K562 (cell line): ENCODE results near the gene CAMK1D. TPM values are rescaled to one million over a fixed set of nuclear protein-coding genes. Genes with fewer than 3 reads are reported as not detected.
A peak's percentile ranks its signal among the peaks of the same experiment; 100 is the strongest.

Experiments used
- ATAC-seq: fragments of 200-7000 bp; cut with Tn5 transposase; 3 replicates; pipeline ENCODE4 v1.9.1; 2020; ENCODE audit warnings: moderate library complexity
- BruUV-seq: library from RNA; stranded (reverse); fragments of 400-500 nt; replicated peaks from 2 replicates; lab custom pipeline; 2021; lab: Mats Ljungman, UMichigan
- CTCF ChIA-PET: fragments of 300-600 bp; formaldehyde crosslinking; extraction: SDS; loops from one replicate; lab custom pipeline; 2021; ENCODE audit warnings: low intra/inter-chr PET ratio; lab: Yijun Ruan, JAX
- POLR2A ChIA-PET: fragments of 300-600, 350-650 bp; sonication (Branson Sonifier 250); formaldehyde crosslinking; extraction: SDS; loops from one replicate; lab custom pipeline; 2021; ENCODE audit warnings: antibody characterized with exemption, inconsistent platforms; lab: Yijun Ruan, JAX
- DNase-seq, 4 experiments: peaks; one replicate each; pipeline versions ENCODE4 v3.0.0 to v3.0.0-alpha.2; 2011 to 2018; ENCODE audit warnings: low spot score in 3 of 4, mixed read lengths in 3 of 4; ENCODE audit errors: extremely low read depth in 1 of 4
- FAIRE-seq: peaks from 2 replicates; lab custom pipeline; 2011; peaks lifted over from hg19 to GRCh38; lab: Jason Lieb, UNC
- H2AFZ ChIP-seq: 2 replicates; pipeline ENCODE4 v1.6.0; 2011; ENCODE audit warnings: low read depth, low read length, control low read depth, inconsistent platforms
- H3K27ac ChIP-seq: fragments of 200-600 bp; 3 replicates; pipeline ENCODE4 v1.8.0; 2011; ENCODE audit warnings: low read depth, mild to moderate bottlenecking, control low read depth, inconsistent platforms, low read length, moderate library complexity, mixed read lengths; ENCODE audit errors: extremely low read depth
- H3K27me3 ChIP-seq, 2 experiments: fragments of 300-600 bp in 1 of 2; 2 replicates in 1 of 2; 3 replicates in 1 of 2; pipeline versions ENCODE4 v1.6.0 to v1.8.0; 2011; ENCODE audit warnings: inconsistent platforms in 2 of 2, low read length in 2 of 2, mild to moderate bottlenecking in 1 of 2, mixed read lengths in 1 of 2, moderate library complexity in 1 of 2; ENCODE audit not compliant: control insufficient read depth in 2 of 2, insufficient read depth in 2 of 2
- H3K36me3 ChIP-seq: fragments of 300-600 bp; 3 replicates; pipeline ENCODE4 v1.8.0; 2011; ENCODE audit warnings: mild to moderate bottlenecking, low read length, inconsistent platforms; ENCODE audit not compliant: control insufficient read depth, insufficient read depth
- H3K4me1 ChIP-seq, 2 experiments: fragments of 200-600 bp in 1 of 2; replicated peaks in 1 of 2; 2 replicates in 1 of 2; 3 replicates in 1 of 2; pipeline versions ENCODE4 v1.5.1 to v1.8.0; 2011; ENCODE audit warnings: inconsistent platforms in 2 of 2, low read length in 2 of 2, mild to moderate bottlenecking in 1 of 2, mixed read lengths in 1 of 2, moderate library complexity in 1 of 2; ENCODE audit not compliant: control insufficient read depth in 2 of 2, insufficient read depth in 2 of 2
- H3K4me2 ChIP-seq: 2 replicates; pipeline ENCODE4 v1.6.1; 2011; ENCODE audit warnings: low read length, control low read depth, inconsistent platforms, mixed read lengths; ENCODE audit not compliant: insufficient read depth
- H3K4me3 ChIP-seq: fragments of 200-600 bp; sonication (generic), shearing (Covaris generic); 2 replicates; pipeline ENCODE4 v1.5.1; 2016; ENCODE audit warnings: control low read depth, inconsistent platforms
- H3K79me2 ChIP-seq: fragments of 200-600 bp; 3 replicates; pipeline ENCODE4 v1.8.0; 2011; ENCODE audit warnings: low read length, inconsistent platforms; ENCODE audit not compliant: control insufficient read depth, insufficient read depth
- H3K9ac ChIP-seq, 2 experiments: 2 replicates each; pipeline versions ENCODE4 v1.6.0 to v1.6.1; 2011; ENCODE audit warnings: low read depth in 2 of 2, low read length in 2 of 2, control low read depth in 1 of 2, inconsistent platforms in 1 of 2, mild to moderate bottlenecking in 1 of 2, mixed read lengths in 1 of 2; ENCODE audit not compliant: insufficient read depth in 1 of 2
- H3K9me1 ChIP-seq: one replicate; pipeline ENCODE4 v1.6.0; 2011; ENCODE audit warnings: inconsistent platforms, mild to moderate bottlenecking, low read length, moderate library complexity; ENCODE audit not compliant: control insufficient read depth, insufficient read depth
- H3K9me3 ChIP-seq: replicated peaks from 2 replicates; pipeline ENCODE4 v1.5.1; 2011; ENCODE audit warnings: low read depth, low read length, inconsistent platforms; ENCODE audit not compliant: control insufficient read depth, insufficient read depth
- H4K20me1 ChIP-seq: replicated peaks from 2 replicates; pipeline ENCODE4 v1.6.1; 2011; ENCODE audit warnings: low read length, inconsistent platforms, mixed read lengths; ENCODE audit not compliant: control insufficient read depth, insufficient read depth
- ADNP ChIP-seq: fragments of 200-800 bp; sonication (Bioruptor generic); IDR thresholded peaks from 2 replicates; pipeline ENCODE4 v1.6.1; 2016; ENCODE audit warnings: missing genetic modification characterization, missing compliant biosample characterization
- NFIC ChIP-seq: fragments of 450-650 bp; IDR thresholded peaks from 2 replicates; pipeline ENCODE4 v1.6.1; 2017; ENCODE audit warnings: mild to moderate bottlenecking, inconsistent platforms
- TFAM ChIP-seq: fragments of 250-450 bp; sonication (Bioruptor Pico); conservative IDR thresholded peaks from 2 replicates; pipeline ENCODE4 v1.5.0; 2021; ENCODE audit warnings: mild to moderate bottlenecking, moderate library complexity
- ZFP36 ChIP-seq: fragments of 150-350 bp; IDR thresholded peaks from 2 replicates; pipeline ENCODE4 v1.6.1; 2018; ENCODE audit warnings: low read length, low read depth; ENCODE audit not compliant: partially characterized antibody
- ZNF766 ChIP-seq: fragments of 200-800 bp; sonication (Bioruptor generic); conservative IDR thresholded peaks from 2 replicates; pipeline ENCODE4 v1.6.1; 2016; ENCODE audit warnings: missing genetic modification characterization, missing compliant biosample characterization
- ZNF780A ChIP-seq: fragments of 250-450 bp; sonication (Bioruptor Pico); IDR thresholded peaks from 2 replicates; pipeline ENCODE4 v1.5.0; 2021; ENCODE audit warnings: mild to moderate bottlenecking
- whole genome bisulfite sequencing: fragments of 100-300 bp; shearing (Covaris generic); methylation state at CpG from one replicate; pipeline ENCODE4 v1.1.6; 2016; ENCODE audit warnings: low coverage, mixed read lengths; ENCODE audit not compliant: insufficient coverage; ENCODE audit errors: missing lambda C conversion rate; 5-methylcytosine and 5-hydroxymethylcytosine counted together
- in situ Hi-C: fragments of 300-500 bp; cut with MboI; formaldehyde crosslinking; loops from 4 replicates; pipeline ENCODE4 v1.15.0; 2018; ENCODE audit warnings: inconsistent platforms, mixed read lengths
- intact Hi-C: fragments of 100-400 bp; cut with micrococcal nuclease; formaldehyde crosslinking; loops from 2 replicates; pipeline ENCODE4 v1.14.2; 2022
- polyA plus RNA-seq, 8 experiments: library from polyadenylated mRNA; depleted of rRNA in 4 of 8; stranded (reverse) in 5 of 8; unstranded in 3 of 8; fragments of >200 nt; fragmentation: Nextera tagmentation in 2 of 8; fragmentation: Illumina TruSeq in 1 of 8; extraction: Ambion mirVana in 2 of 8; extraction: Trizol in 1 of 8; gene quantifications; 2 replicates each; pipeline versions ENCODE4 v1.2.1 to v1.2.3, GENCODE V29; 2011 to 2014; ENCODE audit warnings: inconsistent platforms in 1 of 8, missing spikeins in 1 of 8
- total RNA-seq, 7 experiments: library from RNA; depleted of rRNA in 6 of 7; stranded (reverse); fragments of >200 nt in 6 of 7; fragmentation: Illumina TruSeq in 2 of 7; extraction: Trizol in 2 of 7; gene quantifications; 2 replicates each; pipeline versions ENCODE4 v1.2.1 to v1.2.3, GENCODE V29; 2011 to 2021; ENCODE audit warnings: low replicate concordance in 1 of 7

Gene CAMK1D
- total and polyA plus RNA-seq, 9 of the 15 experiments (the other 6 are each of a cell fraction or from before 2014, with no cell fraction given), result 0.12 to 0.24 (median 0.20) TPM; not detected in 5

DNA sequence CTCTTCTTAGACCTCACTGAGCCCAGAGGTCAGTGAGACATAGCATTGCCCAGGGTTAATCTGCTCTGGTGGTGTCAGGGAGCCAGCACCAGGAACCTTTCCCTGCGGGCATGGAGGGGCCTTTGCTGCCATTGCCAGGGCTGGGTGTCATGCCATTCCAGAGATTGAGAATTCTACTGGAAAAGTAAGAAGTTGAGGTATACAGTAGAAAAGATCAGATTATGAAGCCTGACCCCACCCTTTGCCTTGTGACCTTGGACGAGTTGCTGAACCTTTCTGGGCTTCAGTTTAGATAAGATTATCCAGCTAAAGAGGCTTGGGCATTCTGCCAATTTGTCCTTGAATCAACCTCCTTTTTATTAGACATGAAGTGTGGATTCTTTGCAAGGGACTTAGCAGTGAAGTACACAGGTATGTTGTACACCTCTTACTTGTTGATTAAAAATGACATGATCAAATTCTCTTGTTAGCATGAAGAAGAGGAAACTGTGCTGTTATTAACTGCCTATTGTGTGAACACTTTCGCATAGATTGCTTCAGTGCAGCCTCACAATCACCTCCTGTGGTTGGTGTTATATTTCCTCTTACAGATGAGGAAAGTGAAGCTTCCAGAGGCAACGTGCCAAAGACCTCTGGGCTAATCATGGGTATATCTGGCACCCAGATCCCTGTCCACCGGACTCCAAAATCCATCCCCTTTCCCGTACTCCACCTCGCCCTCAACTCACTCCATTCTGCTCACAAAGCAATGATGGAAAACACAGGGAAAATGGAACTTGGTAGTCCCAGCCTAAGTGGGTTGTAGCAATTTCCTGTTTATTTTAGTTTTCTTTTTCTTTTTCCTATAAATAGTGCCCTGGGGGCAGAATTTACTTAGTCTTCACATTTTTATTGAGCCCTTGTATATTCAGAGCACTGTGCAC lies 151.3 kb downstream of the CAMK1D start:
- ChIA-PET POLR2A (no interaction called here), CTCF (no interaction called here)
- WGBS, result 2% methylated on average over 7 of the region's 7 CpGs
- no peak overlapping the region for H2AFZ ChIP-seq
- no peak overlapping the region for H3K9ac ChIP-seq
- H3K4me3 ChIP-seq, result no peak overlapping the region
- intact Hi-C loops, result no loop called here
- no peaks in the 10 kb centered on the region for H3K9me1 ChIP-seq
- H3K4me2 ChIP-seq, result no peak overlapping the region
- H3K27me3 ChIP-seq, result peaks cover 23 to 56% of the 10 kb centered on the region in 2 experiments
- in situ Hi-C loops, result no loop called here
- no peaks in the 10 kb centered on the region for H3K4me1 ChIP-seq
- H4K20me1 ChIP-seq, result peaks cover 3% of the 10 kb centered on the region; the same call in 1 of the 2 replicates
- no peaks in the 10 kb centered on the region for H3K9me3 ChIP-seq
- no peak for FAIRE-seq
- H3K79me2 ChIP-seq, result no peaks in the 10 kb centered on the region
- peak in 1 of 4 experiments; percentile 18 for DNase-seq
- H3K27ac ChIP-seq, result no peak overlapping the region
- H3K36me3 ChIP-seq, result no peaks in the 10 kb centered on the region
- BruUV-seq, result no TSS peak
- no peak for ATAC-seq
- TF ChIP-seq ZFP36 (peak; percentile 40), TFAM (CRISPR knock-in tag) (no peak), NFIC (peak; percentile 60), ADNP (tag) (peak; percentile 48; the same call in 1 of the 2 replicates), ZNF766 (CRISPR knock-in tag) (peak; percentile 82), ZNF780A (CRISPR knock-in tag) (no peak)
